ENCODE data around the gene TRIM71.
"Not testable (repeated sequence)": the region's sequence is repeated elsewhere in the genome, so short reads cannot be mapped to it uniquely, and the experiment has no call there.

DNA sequence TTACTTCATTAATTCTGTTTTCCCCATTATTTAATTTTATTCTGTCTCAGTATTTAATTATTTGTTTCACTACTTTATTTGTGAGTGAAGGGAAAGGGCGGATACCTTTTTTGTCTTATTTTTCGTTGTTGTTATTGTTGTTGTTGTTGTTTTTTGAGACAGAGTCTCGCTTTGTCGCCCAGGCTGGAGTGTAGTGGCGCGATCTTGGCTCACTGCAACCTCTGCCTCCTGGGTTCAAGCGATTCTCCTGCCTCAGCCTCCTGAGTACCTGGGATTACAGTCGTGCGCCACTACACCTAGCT, 35.9 kb upstream of the TRIM71 start:
- TF ChIP-seq POLR2A (IDR thresholded peaks at IDR 0.05), result not testable (repeated sequence)
- TF ChIP-seq, protein P1, sequence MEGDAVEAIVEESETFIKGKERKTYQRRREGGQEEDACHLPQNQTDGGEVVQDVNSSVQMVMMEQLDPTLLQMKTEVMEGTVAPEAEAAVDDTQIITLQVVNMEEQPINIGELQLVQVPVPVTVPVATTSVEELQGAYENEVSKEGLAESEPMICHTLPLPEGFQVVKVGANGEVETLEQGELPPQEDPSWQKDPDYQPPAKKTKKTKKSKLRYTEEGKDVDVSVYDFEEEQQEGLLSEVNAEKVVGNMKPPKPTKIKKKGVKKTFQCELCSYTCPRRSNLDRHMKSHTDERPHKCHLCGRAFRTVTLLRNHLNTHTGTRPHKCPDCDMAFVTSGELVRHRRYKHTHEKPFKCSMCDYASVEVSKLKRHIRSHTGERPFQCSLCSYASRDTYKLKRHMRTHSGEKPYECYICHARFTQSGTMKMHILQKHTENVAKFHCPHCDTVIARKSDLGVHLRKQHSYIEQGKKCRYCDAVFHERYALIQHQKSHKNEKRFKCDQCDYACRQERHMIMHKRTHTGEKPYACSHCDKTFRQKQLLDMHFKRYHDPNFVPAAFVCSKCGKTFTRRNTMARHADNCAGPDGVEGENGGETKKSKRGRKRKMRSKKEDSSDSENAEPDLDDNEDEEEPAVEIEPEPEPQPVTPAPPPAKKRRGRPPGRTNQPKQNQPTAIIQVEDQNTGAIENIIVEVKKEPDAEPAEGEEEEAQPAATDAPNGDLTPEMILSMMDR (IDR thresholded peaks at IDR 0.05), result not testable (repeated sequence)
